Ascending aorta (tissue), 2 donors: ENCODE results near the gene CLASP1. TPM values are rescaled to one million over a fixed set of nuclear protein-coding genes. Genes with fewer than 3 reads are reported as not detected.

Experiments
- DNase-seq, 2 donors: peaks; one replicate each; pipeline ENCODE4 v3.0.0-alpha.2; 2019; ENCODE audit warnings: low spot score in 2 of 2
- H3K27ac ChIP-seq, 2 donors: fragments of 200-600 bp; sonication (generic); one replicate each; pipeline ENCODE4 v1.5.1; 2016 to 2017; ENCODE audit warnings: mild to moderate bottlenecking in 1 of 2
- H3K27me3 ChIP-seq: fragments of 200-600 bp; sonication (generic); one replicate; pipeline ENCODE4 v1.5.1; 2017
- H3K36me3 ChIP-seq, 2 donors: fragments of 200-600 bp; sonication (generic); one replicate each; pipeline ENCODE4 v1.5.1; 2016
- H3K4me1 ChIP-seq, 2 donors: fragments of 200-600 bp; sonication (generic); one replicate each; pipeline ENCODE4 v1.5.1; 2016 to 2017; ENCODE audit warnings: mild to moderate bottlenecking in 1 of 2
- H3K4me3 ChIP-seq, 2 donors: fragments of 200-600 bp; sonication (generic); one replicate each; pipeline ENCODE4 v1.5.1; 2016 to 2017; ENCODE audit warnings: mild to moderate bottlenecking in 1 of 2
- H3K9me3 ChIP-seq, 2 donors: fragments of 200-600 bp; sonication (generic); one replicate each; pipeline ENCODE4 v1.5.1; 2016
- intact Hi-C: fragments of 100-400 bp; cut with DNase I; formaldehyde crosslinking; loops from one replicate; pipeline ENCODE4 v1.15.1; 2023
- total RNA-seq: library from RNA; depleted of rRNA; stranded (reverse); fragments of >200 nt; gene quantifications from one replicate; pipeline ENCODE4 v1.1.0, GENCODE V29; 2016
- TF ChIP-seq, protein P1 (sequence below), 3 experiments: fragments of 200-600 bp in 2 of 3; fragments of 450-650 bp in 1 of 3; sonication (generic) in 2 of 3; IDR thresholded peaks; one replicate each; pipeline ENCODE4 v1.5.1; 2016 to 2019; ENCODE audit warnings: antibody characterized with exemption in 3 of 3, mild to moderate bottlenecking in 1 of 3, moderate library complexity in 1 of 3

CLASP1 gene
- total RNA-seq, 1 donor from 2014 or later: 78.0 TPM

DNA sequence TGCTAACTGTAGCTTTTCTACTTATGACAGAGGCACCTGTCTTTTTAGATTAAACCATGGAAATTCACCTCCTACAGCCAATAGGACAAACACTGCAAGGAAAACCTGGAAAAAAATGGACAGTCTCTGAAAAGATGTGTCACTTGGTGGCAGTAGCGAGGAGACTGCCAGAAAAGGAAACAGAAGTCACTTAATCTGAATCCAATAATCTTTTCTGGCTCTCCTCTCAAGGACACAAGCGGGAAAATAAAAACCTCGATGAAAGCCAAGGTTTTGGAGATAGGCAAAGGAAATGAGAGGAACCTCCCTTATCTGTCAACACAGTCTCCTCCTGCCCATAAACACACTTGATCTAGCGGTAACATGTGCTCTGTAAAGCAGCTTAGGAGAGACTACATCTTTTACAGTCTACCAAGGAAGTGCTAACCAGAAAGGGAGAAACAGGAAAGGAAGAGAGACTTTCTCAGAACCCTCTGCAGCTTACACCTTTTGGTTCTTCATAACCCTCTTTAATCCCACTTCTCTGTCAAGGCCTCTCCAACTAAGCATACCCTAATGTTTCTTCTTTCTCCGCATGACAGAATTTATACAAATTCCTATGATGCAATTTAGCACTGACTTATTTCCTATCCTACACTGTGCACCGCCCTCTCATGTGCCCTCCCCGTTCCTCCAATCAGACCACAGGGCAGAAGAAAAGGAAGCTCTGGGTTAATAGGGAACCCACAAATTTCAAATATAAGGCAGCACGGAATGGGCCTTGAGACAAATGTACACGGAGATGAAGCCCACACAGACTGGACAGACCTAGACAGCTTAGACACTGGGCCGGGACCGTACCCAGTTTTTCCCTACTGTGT is 52.8 kb downstream of the CLASP1 start:
- TF ChIP-seq, protein P1, sequence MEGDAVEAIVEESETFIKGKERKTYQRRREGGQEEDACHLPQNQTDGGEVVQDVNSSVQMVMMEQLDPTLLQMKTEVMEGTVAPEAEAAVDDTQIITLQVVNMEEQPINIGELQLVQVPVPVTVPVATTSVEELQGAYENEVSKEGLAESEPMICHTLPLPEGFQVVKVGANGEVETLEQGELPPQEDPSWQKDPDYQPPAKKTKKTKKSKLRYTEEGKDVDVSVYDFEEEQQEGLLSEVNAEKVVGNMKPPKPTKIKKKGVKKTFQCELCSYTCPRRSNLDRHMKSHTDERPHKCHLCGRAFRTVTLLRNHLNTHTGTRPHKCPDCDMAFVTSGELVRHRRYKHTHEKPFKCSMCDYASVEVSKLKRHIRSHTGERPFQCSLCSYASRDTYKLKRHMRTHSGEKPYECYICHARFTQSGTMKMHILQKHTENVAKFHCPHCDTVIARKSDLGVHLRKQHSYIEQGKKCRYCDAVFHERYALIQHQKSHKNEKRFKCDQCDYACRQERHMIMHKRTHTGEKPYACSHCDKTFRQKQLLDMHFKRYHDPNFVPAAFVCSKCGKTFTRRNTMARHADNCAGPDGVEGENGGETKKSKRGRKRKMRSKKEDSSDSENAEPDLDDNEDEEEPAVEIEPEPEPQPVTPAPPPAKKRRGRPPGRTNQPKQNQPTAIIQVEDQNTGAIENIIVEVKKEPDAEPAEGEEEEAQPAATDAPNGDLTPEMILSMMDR (IDR thresholded peaks at IDR 0.05): peak in 1 of 3 experiments; percentile 42
- H3K9me3 ChIP-seq: no peaks in the 10 kb centered on the region
- intact Hi-C loops: loop anchor here (5.0 kb wide), 1 partner anchor 116 kb away; no protein-coding TSS in a partner anchor
- H3K27ac ChIP-seq: peak overlapping the region in 1 of 2 donors; percentile 12
- peaks cover 3 to 12% of the 10 kb centered on the region in 2 donors for H3K4me1 ChIP-seq
- DNase-seq: peak in 1 of 2 donors; percentile 18
- H3K27me3 ChIP-seq: no peaks in the 10 kb centered on the region
- peak overlapping the region in 1 of 2 donors; percentile 25 for H3K4me3 ChIP-seq
- no peaks in the 10 kb centered on the region for H3K36me3 ChIP-seq

DNA sequence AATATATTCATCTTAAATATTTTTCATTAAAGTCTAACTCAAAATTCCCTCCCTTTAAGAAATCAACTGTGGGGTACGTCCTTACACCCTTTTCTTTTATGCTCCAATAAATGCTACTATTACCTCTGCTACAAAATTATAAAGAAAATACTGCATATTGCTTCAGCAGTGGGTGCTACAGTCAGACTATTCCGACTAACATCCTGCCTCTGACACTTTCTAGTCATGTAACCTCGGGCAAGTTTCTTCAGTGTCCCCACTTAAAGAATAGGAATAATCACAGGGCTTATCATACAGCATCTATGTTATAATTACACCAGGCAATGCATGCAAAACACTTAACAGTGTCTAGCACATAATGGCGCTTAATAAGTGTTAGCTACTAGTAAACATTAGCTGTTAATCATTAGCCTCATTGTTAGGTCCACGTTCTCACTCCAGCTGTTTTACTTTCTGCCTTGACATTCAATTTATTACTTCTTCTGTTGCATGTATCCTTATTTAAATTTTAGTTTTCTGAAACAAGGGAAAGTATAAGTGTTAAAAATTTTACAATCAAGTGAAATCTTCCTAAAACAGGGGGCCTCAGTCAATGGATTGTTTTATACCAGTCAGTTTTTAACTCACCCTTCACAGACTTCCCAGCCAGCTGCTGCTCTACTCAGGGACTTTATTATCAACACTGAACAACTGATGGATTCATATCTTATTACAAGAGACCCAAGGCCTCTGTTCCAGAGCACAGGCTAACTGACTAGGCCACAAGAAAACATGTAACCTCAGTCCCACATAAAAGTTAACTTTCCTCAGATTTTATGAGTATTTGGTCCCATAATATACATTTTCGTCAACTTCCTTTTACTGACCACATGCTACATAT is 54.0 kb downstream of the CLASP1 start:
- no peaks in the 10 kb centered on the region for H3K36me3 ChIP-seq
- no peak overlapping the region for H3K27ac ChIP-seq
- TF ChIP-seq, protein P1 (IDR thresholded peaks at IDR 0.05): no peak
- no peaks in the 10 kb centered on the region for H3K9me3 ChIP-seq
- no peak overlapping the region for H3K4me3 ChIP-seq
- DNase-seq: no peak
- intact Hi-C loops: loop anchor here (5.0 kb wide), 1 partner anchor 117 kb away; no protein-coding TSS in a partner anchor
- peaks cover 3 to 12% of the 10 kb centered on the region in 2 donors for H3K4me1 ChIP-seq
- no peaks in the 10 kb centered on the region for H3K27me3 ChIP-seq

DNA sequence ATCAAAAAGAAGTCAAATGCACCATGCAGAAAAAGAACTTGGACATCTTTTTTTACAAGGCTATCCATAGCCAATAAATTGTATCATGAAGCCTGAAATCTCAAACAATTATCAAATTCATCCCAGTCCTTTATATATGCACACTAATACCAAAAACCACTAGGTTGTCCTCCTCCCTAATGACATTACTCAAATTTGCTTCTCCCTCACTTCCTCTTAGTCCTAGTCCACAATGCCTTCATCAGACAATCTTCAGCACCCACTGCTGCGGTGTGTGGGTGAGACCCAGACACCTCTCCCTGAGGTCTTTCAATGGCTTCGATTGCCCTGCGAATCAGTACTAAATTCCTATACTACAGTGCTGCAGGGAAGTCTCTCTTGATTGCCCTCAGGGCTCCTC is 58.1 kb downstream of the CLASP1 start:
- Histone ChIP-seq H3K9me3 (no peaks in the 10 kb centered on the region), H3K27ac (no peak overlapping the region), H3K4me1 (peaks cover under 1 to 6% of the 10 kb centered on the region in 2 donors), H3K4me3 (no peak overlapping the region), H3K36me3 (no peaks in the 10 kb centered on the region), H3K27me3 (no peaks in the 10 kb centered on the region)
- TF ChIP-seq, protein P1 (IDR thresholded peaks at IDR 0.05): no peak
- DNase-seq: no peak
- intact Hi-C loops: no loop called here

DNA sequence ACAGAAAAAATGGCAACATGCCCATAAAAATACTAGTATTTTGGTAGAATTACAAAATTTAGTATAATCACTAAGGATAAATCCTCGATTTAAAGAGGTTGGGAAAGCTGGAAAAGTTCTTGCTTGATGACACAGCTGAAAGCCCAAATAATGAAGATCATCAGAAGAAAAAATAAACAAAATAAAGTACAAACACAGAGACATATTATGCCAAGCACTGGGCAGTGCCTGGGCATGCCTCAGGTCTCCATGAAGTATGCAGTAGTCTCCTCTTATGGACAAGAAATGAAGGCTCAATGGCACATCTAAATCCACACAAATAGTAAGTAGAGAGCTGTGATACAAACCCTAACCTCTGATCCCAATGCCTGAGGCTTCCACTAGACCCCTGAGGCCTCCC is 60.9 kb downstream of the CLASP1 start:
- DNase-seq: no peak
- Histone ChIP-seq H3K4me3 (no peak overlapping the region), H3K4me1 (no peaks in the 10 kb centered on the region), H3K36me3 (no peaks in the 10 kb centered on the region), H3K27me3 (no peaks in the 10 kb centered on the region), H3K27ac (no peak overlapping the region), H3K9me3 (no peaks in the 10 kb centered on the region)
- intact Hi-C loops: no loop called here
- TF ChIP-seq, protein P1 (IDR thresholded peaks at IDR 0.05): no peak

DNA sequence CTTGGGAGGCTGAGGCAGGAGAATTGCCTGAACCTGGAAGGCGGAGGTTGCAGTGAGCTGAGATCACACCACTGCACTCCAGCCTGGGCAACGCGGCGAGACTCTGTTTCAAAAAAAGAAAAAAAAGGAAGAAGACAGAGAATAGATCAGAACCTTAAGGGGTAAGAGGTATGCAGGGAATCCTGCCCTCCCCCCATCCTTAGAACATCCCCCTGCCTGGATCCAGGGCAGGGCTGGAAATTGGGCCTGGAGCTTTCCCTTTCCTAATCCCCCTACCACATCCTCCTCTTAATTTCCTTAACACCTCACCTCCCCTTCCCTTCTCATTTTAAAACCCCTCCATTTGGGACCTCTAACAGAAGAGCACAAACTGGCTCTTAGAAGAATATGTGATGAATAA is 62.1 kb downstream of the CLASP1 start:
- no peak for DNase-seq
- intact Hi-C loops: no loop called here
- no peaks in the 10 kb centered on the region for H3K27me3 ChIP-seq
- TF ChIP-seq, protein P1 (IDR thresholded peaks at IDR 0.05): no peak
- H3K9me3 ChIP-seq: no peaks in the 10 kb centered on the region
- no peaks in the 10 kb centered on the region for H3K36me3 ChIP-seq
- H3K4me1 ChIP-seq: no peaks in the 10 kb centered on the region
- no peak overlapping the region for H3K27ac ChIP-seq
- no peak overlapping the region for H3K4me3 ChIP-seq
